HepG2 (cell line): ENCODE measurements around the gene ZFR. TPM values are rescaled to one million over a fixed set of nuclear protein-coding genes. Genes with fewer than 3 reads are reported as not detected.

Source experiments
- ATAC-seq: fragments of 200-7000 bp; cut with Tn5 transposase; 3 replicates; pipeline ENCODE4 v1.9.1; 2020; ENCODE audit warnings: mild to moderate bottlenecking, moderate library complexity
- BruUV-seq: library from RNA; stranded (reverse); fragments of 400-500 nt; replicated peaks from 2 replicates; lab custom pipeline; 2021; lab: Mats Ljungman, UMichigan
- CTCF ChIA-PET: fragments of 300-600 bp; formaldehyde crosslinking; extraction: SDS; loops from one replicate; lab custom pipeline; 2021; ENCODE audit warnings: low total read pairs, inconsistent platforms, low intra/inter-chr PET ratio; lab: Yijun Ruan, JAX
- POLR2A ChIA-PET: fragments of 350-600 bp; sonication (Branson Sonifier 250); formaldehyde crosslinking; loops from one replicate; lab custom pipeline; 2020; ENCODE audit warnings: antibody characterized with exemption, inconsistent platforms; lab: Yijun Ruan, JAX
- DNase-seq: peaks from one replicate; pipeline ENCODE4 v3.0.0-alpha.2; 2015; ENCODE audit warnings: low spot score
- FAIRE-seq: peaks from 3 replicates; lab custom pipeline; 2011; peaks lifted over from hg19 to GRCh38; lab: Jason Lieb, UNC
- H2AFZ ChIP-seq: one replicate; pipeline ENCODE4 v1.6.1; 2011; ENCODE audit warnings: low read length, inconsistent platforms
- H3K27ac ChIP-seq: fragments of 300-600 bp; 3 replicates; pipeline ENCODE4 v1.8.0; 2011; ENCODE audit warnings: mixed run types, mild to moderate bottlenecking, mixed read lengths, low read length, inconsistent platforms; ENCODE audit not compliant: insufficient read depth; ENCODE audit errors: extremely low read length
- H3K27me3 ChIP-seq, 2 experiments: fragments of 200-600 bp in 1 of 2; 2 replicates in 1 of 2; 3 replicates in 1 of 2; pipeline versions ENCODE4 v1.6.0 to v1.8.0; 2011; ENCODE audit warnings: low read length in 2 of 2, mild to moderate bottlenecking in 2 of 2, moderate library complexity in 2 of 2, inconsistent platforms in 1 of 2; ENCODE audit not compliant: insufficient read depth in 2 of 2, control insufficient read depth in 1 of 2
- H3K36me3 ChIP-seq, 2 experiments: fragments of 200-600 bp in 1 of 2; replicated peaks in 1 of 2; 2 replicates in 1 of 2; 3 replicates in 1 of 2; pipeline versions ENCODE4 v1.5.1 to v1.8.0; 2011; ENCODE audit warnings: low read length in 2 of 2, inconsistent platforms in 1 of 2; ENCODE audit not compliant: insufficient read depth in 2 of 2, control insufficient read depth in 1 of 2
- H3K4me1 ChIP-seq: 2 replicates; pipeline ENCODE4 v1.5.1; 2012; ENCODE audit warnings: low read length, inconsistent platforms; ENCODE audit not compliant: insufficient read depth
- H3K4me2 ChIP-seq: 2 replicates; pipeline ENCODE4 v1.6.0; 2011; ENCODE audit warnings: low read depth, low read length, inconsistent platforms
- H3K4me3 ChIP-seq, 3 experiments: fragments of 200-600 bp in 1 of 3; sonication (generic), shearing (Covaris generic) in 1 of 3; replicated peaks in 1 of 3; 2 replicates each; pipeline ENCODE4 v1.5.1; 2011 to 2016; ENCODE audit warnings: low read length in 3 of 3, inconsistent platforms in 2 of 3, low read depth in 2 of 3, mild to moderate bottlenecking in 2 of 3, control low read depth in 1 of 3, mixed read lengths in 1 of 3; ENCODE audit not compliant: insufficient read depth in 1 of 3
- H3K79me2 ChIP-seq: one replicate; pipeline ENCODE4 v1.6.1; 2011; ENCODE audit warnings: low read length, inconsistent platforms; ENCODE audit not compliant: insufficient read depth
- H3K9ac ChIP-seq: 2 replicates; pipeline ENCODE4 v1.6.0; 2011; ENCODE audit warnings: mild to moderate bottlenecking, low read depth, low read length, inconsistent platforms; ENCODE audit not compliant: insufficient read depth
- H3K9me3 ChIP-seq: 2 replicates; pipeline ENCODE4 v1.5.1; 2012; ENCODE audit warnings: mild to moderate bottlenecking, low read length
- H4K20me1 ChIP-seq: 2 replicates; pipeline ENCODE4 v1.6.0; 2011; ENCODE audit warnings: inconsistent platforms, mild to moderate bottlenecking, low read length, moderate library complexity; ENCODE audit not compliant: insufficient read depth
- CCDC6 ChIP-seq: sonication (generic); formaldehyde crosslinking; IDR thresholded peaks from 2 replicates; pipeline ENCODE4 v1.8.1; 2022; ENCODE audit warnings: mild to moderate bottlenecking, missing genetic modification reagents, moderate library complexity
- DR1 ChIP-seq: sonication (generic); formaldehyde crosslinking; IDR thresholded peaks from 2 replicates; pipeline ENCODE4 v1.8.0; 2021; ENCODE audit warnings: mild to moderate bottlenecking, missing genetic modification reagents, inconsistent platforms
- GABPB1 ChIP-seq: IDR thresholded peaks from 2 replicates; pipeline ENCODE4 v1.6.1; 2016; ENCODE audit warnings: mild to moderate bottlenecking, missing genetic modification reagents, moderate library complexity, missing compliant biosample characterization
- GMEB2 ChIP-seq: IDR thresholded peaks from 2 replicates; pipeline ENCODE4 v1.6.1; 2016; ENCODE audit warnings: missing biosample characterization, missing genetic modification reagents, low read depth
- GPN1 ChIP-seq: sonication (generic); formaldehyde crosslinking; IDR thresholded peaks from 2 replicates; pipeline ENCODE4 v1.5.1; 2020; ENCODE audit warnings: missing genetic modification reagents, borderline replicate concordance
- SOX5 ChIP-seq: IDR thresholded peaks from 2 replicates; pipeline ENCODE4 v1.6.1; 2016; ENCODE audit warnings: borderline replicate concordance
- USF2 ChIP-seq, 2 experiments: sonication (generic) in 1 of 2; formaldehyde crosslinking in 1 of 2; IDR thresholded peaks; 2 replicates each; pipeline versions ENCODE4 v1.5.1 to v1.6.1; 2011 to 2020; ENCODE audit warnings: borderline replicate concordance in 1 of 2, low read depth in 1 of 2, low read length in 1 of 2, mild to moderate bottlenecking in 1 of 2, missing genetic modification reagents in 1 of 2, moderate library complexity in 1 of 2
- ZBTB26 ChIP-seq: IDR thresholded peaks from 2 replicates; pipeline ENCODE4 v1.6.1; 2016; ENCODE audit warnings: missing compliant biosample characterization, missing genetic modification reagents, borderline replicate concordance
- ZIK1 ChIP-seq: sonication (generic); formaldehyde crosslinking; IDR thresholded peaks from 2 replicates; pipeline ENCODE4 v1.5.0; 2020; ENCODE audit warnings: mild to moderate bottlenecking, low read depth, missing genetic modification reagents, borderline replicate concordance
- ZNF12 ChIP-seq: sonication (generic); formaldehyde crosslinking; IDR thresholded peaks from 2 replicates; pipeline ENCODE4 v1.5.0; 2020; ENCODE audit warnings: missing genetic modification reagents
- ZNF720 ChIP-seq: sonication (generic); formaldehyde crosslinking; IDR thresholded peaks from 2 replicates; pipeline ENCODE4 v1.4.0; 2020; ENCODE audit warnings: missing genetic modification reagents
- ZNF768 ChIP-seq: sonication (generic); formaldehyde crosslinking; IDR thresholded peaks from 2 replicates; pipeline ENCODE4 v1.4.0; 2020; ENCODE audit warnings: missing genetic modification reagents
- in situ Hi-C: cut with HindIII; loops from 2 replicates; pipeline ENCODE4 v1.10.0; 2017; ENCODE audit warnings: low pct_unique_long_range_greater_than_20kb; ENCODE audit not compliant: extremely low pct_ligation_motif_present
- intact Hi-C: fragments of 100-400 bp; cut with micrococcal nuclease; formaldehyde crosslinking; loops from one replicate; pipeline ENCODE4 v1.10.0; 2022; ENCODE audit not compliant: unreplicated experiment
- polyA plus RNA-seq, 8 experiments: library from polyadenylated mRNA; depleted of rRNA in 3 of 8; stranded (reverse) in 7 of 8; unstranded in 1 of 8; fragments of >200 nt; fragmentation: Illumina TruSeq in 4 of 8; extraction: Trizol in 4 of 8; gene quantifications; 2 replicates each; pipeline versions ENCODE4 v1.2.1 to v1.2.3, GENCODE V29; 2011 to 2016; ENCODE audit warnings: low read depth in 4 of 8, missing spikeins in 1 of 8, mixed read lengths in 1 of 8; ENCODE audit not compliant: insufficient read depth in 1 of 8
- total RNA-seq, 5 experiments: library from RNA; depleted of rRNA; stranded (reverse); fragments of >200 nt; fragmentation: Illumina TruSeq; extraction: Trizol; gene quantifications; 2 replicates each; pipeline ENCODE4 v1.2.3, GENCODE V29; 2016; ENCODE audit warnings: low read depth in 1 of 5
- TF ChIP-seq, protein P1 (sequence below): sonication (generic); formaldehyde crosslinking; IDR thresholded peaks from 2 replicates; pipeline ENCODE4 v1.4.0; 2020; ENCODE audit warnings: mild to moderate bottlenecking, missing genetic modification reagents

Gene ZFR
- total and polyA plus RNA-seq, 2 of the 13 experiments (the other 11 are each of a cell fraction or from before 2014, with no cell fraction given): 89.0 to 92.8 TPM

DNA sequence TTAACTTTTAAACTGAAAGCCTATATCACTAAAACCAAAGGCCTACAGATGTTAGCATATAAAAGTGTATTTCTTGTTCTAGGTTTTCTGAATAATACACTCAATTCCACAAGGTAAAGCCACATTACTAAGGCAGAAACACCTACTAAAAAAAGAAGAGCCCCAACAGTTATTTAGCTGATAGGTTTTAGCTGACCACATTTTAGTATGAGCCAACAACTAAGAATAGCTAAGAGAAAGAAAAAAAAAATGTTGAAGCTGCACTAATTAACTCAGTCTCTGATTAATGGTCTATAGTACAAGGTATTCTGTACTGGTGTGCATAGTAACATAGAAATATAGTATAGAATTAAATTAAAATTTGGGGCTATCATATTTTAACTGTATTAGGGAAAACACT is 23.5 kb downstream of the ZFR start:
- Histone ChIP-seq H3K27ac (no peak overlapping the region), H3K9ac (no peak overlapping the region), H4K20me1 (peaks cover 55% of the 10 kb centered on the region), H3K27me3 (no peaks in the 10 kb centered on the region), H3K36me3 (peaks cover 5 to 52% of the 10 kb centered on the region in 2 experiments), H3K4me2 (no peak overlapping the region), H3K9me3 (peaks cover under 1% of the 10 kb centered on the region; the same call in 1 of the 2 replicates), H3K4me1 (no peaks in the 10 kb centered on the region), H2AFZ (no peak overlapping the region), H3K4me3 (no peak overlapping the region), H3K79me2 (peaks cover 84% of the 10 kb centered on the region)
- ATAC-seq (no peak), DNase-seq (no peak), FAIRE-seq (no peak)
- POLR2A ChIA-PET: no interaction called here
- CTCF ChIA-PET: no interaction called here
- BruUV-seq: no TSS peak
- in situ Hi-C loops (no loop called here), intact Hi-C loops (no loop called here)
- TF ChIP-seq SOX5 (CRISPR knock-in tag) (no peak), ZNF12 (CRISPR knock-in tag) (no peak), USF2 (IDR thresholded peaks at IDR 0.05; ENCODE audit: low read depth, low read length) (no peak), USF2 (CRISPR knock-in tag; IDR thresholded peaks at IDR 0.05; ENCODE audit: borderline replicate concordance) (no peak), ZBTB26 (CRISPR knock-in tag) (no peak), ZIK1 (CRISPR knock-in tag) (no peak), GABPB1 (CRISPR knock-in tag) (no peak), CCDC6 (no peak), GPN1 (CRISPR knock-in tag) (no peak), ZNF720 (no peak), ZNF768 (no peak), DR1 (no peak), GMEB2 (CRISPR knock-in tag) (no peak)
- TF ChIP-seq, protein P1, sequence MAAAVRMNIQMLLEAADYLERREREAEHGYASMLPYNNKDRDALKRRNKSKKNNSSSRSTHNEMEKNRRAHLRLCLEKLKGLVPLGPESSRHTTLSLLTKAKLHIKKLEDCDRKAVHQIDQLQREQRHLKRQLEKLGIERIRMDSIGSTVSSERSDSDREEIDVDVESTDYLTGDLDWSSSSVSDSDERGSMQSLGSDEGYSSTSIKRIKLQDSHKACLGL (CRISPR knock-in tag): no peak
